ENCODE results near the gene PPP1R12A.

- TF ChIP-seq ELK1 (IDR thresholded peaks at IDR 0.05; ENCODE audit: borderline replicate concordance, low read depth, low read length) (no peak), CTCF (conservative IDR thresholded peaks at IDR 0.05; ENCODE audit: low read depth, low read length) (no peak), RCOR1 (IDR thresholded peaks at IDR 0.05; ENCODE audit: insufficient replicate concordance, low read length) (no peak), POLR2A (IDR thresholded peaks at IDR 0.05; ENCODE audit: low read depth, low read length) (no peak), SMC3 (IDR thresholded peaks at IDR 0.05; ENCODE audit: low read depth, low read length) (no peak), MXI1 (IDR thresholded peaks at IDR 0.05; ENCODE audit: borderline replicate concordance, low read depth, low read length) (no peak), FOS (IDR thresholded peaks at IDR 0.05; ENCODE audit: low read depth, low read length) (no peak), NFE2L2 (IDR thresholded peaks at IDR 0.05; ENCODE audit: low read depth, low read length) (no peak)
- TF ChIP-seq, protein P1, sequence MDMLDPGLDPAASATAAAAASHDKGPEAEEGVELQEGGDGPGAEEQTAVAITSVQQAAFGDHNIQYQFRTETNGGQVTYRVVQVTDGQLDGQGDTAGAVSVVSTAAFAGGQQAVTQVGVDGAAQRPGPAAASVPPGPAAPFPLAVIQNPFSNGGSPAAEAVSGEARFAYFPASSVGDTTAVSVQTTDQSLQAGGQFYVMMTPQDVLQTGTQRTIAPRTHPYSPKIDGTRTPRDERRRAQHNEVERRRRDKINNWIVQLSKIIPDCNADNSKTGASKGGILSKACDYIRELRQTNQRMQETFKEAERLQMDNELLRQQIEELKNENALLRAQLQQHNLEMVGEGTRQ (IDR thresholded peaks at IDR 0.05; ENCODE audit: low read depth, low read length), result no peak
These were observed 187.6 kb downstream of the PPP1R12A start for GRCh38 chr12:79747274-79747673.
